GM20000 (cell line): ENCODE measurements around the gene NNAT.

Experiments
- DNase-seq: peaks from one replicate; pipeline ENCODE4 v3.0.0; 2012; ENCODE audit warnings: low spot score
- TF ChIP-seq, protein P1 (sequence below): IDR thresholded peaks from 2 replicates; pipeline ENCODE4 v1.5.1; 2012; ENCODE audit warnings: mild to moderate bottlenecking, control low read depth; ENCODE audit errors: extremely low read depth, missing control alignments

The NNAT gene

GRCh38 chr20:37558779-37559178, 37.7 kb downstream of the NNAT start:
- TF ChIP-seq, protein P1, sequence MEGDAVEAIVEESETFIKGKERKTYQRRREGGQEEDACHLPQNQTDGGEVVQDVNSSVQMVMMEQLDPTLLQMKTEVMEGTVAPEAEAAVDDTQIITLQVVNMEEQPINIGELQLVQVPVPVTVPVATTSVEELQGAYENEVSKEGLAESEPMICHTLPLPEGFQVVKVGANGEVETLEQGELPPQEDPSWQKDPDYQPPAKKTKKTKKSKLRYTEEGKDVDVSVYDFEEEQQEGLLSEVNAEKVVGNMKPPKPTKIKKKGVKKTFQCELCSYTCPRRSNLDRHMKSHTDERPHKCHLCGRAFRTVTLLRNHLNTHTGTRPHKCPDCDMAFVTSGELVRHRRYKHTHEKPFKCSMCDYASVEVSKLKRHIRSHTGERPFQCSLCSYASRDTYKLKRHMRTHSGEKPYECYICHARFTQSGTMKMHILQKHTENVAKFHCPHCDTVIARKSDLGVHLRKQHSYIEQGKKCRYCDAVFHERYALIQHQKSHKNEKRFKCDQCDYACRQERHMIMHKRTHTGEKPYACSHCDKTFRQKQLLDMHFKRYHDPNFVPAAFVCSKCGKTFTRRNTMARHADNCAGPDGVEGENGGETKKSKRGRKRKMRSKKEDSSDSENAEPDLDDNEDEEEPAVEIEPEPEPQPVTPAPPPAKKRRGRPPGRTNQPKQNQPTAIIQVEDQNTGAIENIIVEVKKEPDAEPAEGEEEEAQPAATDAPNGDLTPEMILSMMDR: no peak
- DNase-seq: no peak

- TF ChIP-seq, protein P1: no peak
- DNase-seq: no peak
Measured at GRCh38 chr20:37559312-37560027, 38.4 kb downstream of the NNAT start.

GRCh38 chr20:37560629-37561028, 39.6 kb downstream of the NNAT start:
- DNase-seq: no peak
- TF ChIP-seq, protein P1: no peak

GRCh38 chr20:37562695-37563480, 41.8 kb downstream of the NNAT start:
- DNase-seq: no peak
- TF ChIP-seq, protein P1: no peak

- TF ChIP-seq, protein P1: no peak
- no peak for DNase-seq
Measured at GRCh38 chr20:37564016-37564387, 43.0 kb downstream of the NNAT start.

DNA sequence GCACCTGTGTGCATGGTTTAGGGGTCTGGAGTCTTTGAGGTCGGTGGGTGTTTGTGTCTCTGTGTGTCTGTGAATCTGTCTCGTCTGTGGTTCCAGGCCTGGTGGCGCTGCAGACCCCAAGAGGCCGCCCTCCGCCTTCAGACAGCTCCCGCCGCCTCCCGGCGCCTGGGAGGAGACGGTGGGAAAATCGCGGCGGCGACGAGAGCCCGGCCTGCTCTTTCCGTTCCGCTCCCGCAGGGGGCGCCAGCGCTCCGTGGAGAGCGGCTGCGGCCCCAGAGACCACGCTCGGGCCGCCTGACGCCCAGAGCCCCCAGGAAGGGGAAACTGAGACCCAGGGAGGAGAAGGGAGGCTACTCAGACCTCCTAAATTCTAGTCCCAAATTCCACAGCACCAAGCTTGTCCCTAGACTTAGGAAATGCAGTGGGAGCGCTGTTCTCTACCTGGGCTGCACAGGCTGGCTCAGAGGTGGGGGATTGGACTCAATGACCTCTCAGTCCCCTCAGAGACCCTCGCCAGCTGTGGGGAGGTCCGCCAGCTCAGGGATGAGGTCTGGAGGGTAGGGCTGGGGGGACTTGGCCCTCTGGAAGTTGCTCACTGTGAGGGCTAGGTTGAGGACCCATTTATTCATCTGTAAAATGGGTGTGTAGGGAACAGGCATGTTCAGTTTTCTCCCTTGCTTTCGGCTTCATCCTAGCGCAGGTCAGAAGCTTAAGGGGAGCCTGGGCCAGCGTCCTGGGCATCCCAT, 43.5 kb downstream of the NNAT start:
- TF ChIP-seq, protein P1: peak; percentile 96
- DNase-seq: peak; percentile 81
